CD4-positive, alpha-beta T cell treated with Interferon gamma for 1 hour (primary cell): ENCODE data around the gene PPM1L.

ENCODE experiments used
- DNase-seq: peaks from one replicate; pipeline ENCODE4 v3.0.0-alpha.2; 2020

Gene PPM1L

GRCh38 chr3:160768031-160768430, 12.0 kb downstream of the PPM1L start:
- no peak for DNase-seq

- DNase-seq = no peak
Measured at GRCh38 chr3:160768918-160769317, 12.9 kb downstream of the PPM1L start.

DNA sequence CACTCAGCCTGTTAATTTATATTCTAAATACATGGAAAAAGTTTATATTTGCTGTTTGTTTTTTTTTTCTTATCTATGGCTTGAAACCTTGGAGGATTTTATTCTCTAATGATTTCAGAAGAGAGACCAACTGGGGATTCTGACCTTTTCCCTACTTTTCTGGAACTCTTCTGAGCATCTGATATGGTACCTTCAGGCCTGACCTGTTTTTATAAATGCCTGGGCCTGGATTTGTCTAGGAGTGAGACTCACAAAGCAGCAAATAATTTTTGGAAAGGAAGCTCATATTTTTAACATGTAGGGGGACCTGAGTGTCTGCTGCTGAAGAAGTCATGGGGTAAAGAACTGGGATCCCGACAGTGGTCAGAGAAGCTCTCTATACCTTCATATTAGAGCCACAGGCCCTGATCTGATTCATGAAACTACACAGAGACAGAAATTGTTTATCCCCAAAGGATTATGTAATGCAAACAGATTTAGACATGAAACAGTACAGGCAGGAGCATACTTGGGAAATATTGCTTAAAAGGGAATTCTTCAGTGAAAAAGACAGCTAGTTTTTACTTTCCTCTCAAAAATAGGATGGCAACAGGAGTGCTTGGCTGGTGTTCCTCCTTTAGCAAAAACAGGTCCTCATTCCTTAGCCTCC, 15.9 kb downstream of the PPM1L start:
- DNase-seq = no peak

- no peak for DNase-seq
Measured at GRCh38 chr3:160773722-160774121, 17.7 kb downstream of the PPM1L start.

- DNase-seq = no peak
Measured at GRCh38 chr3:160774172-160774571, 18.1 kb downstream of the PPM1L start.

GRCh38 chr3:160778480-160778879, 22.4 kb downstream of the PPM1L start:
- no peak for DNase-seq

DNA sequence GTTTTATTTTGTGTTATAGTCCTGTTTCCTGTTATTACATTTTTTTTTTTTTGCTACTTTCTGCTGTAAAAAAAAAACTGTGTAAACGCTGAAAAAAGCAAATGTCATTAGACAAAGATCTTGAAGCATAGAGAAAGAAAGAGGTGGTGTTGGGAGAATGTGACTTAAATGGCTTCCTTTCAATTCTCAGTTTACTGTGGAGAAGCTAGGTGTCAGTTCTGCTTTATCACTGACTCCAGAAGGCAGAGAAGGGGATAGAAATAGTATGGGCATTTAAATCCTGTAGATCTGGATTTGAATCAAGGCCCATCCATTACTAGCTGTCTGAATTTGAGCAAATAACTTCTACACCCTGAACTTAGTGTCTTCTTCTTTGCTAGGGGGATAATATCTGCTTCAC, 23.0 kb downstream of the PPM1L start:
- no peak for DNase-seq

DNA sequence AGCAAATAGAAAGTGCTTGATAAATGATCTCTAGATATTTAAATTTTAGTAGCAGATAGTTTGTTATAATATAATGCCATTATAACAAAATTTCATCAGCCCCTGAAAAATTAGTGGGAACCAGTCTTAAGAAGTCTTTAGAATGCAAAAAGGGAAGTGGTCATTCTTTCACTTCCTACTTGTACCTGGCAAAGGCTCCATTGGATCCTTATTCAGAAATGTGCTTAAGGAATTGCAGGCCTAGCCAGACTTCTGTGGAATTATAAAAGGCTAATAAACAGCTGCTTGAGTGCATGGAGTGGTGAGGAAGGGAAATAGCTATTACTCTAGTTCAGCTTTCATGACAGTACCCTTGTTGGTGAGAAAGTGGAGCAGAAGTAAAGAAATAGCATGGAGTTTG, 24.2 kb downstream of the PPM1L start:
- DNase-seq = no peak

GRCh38 chr3:160781402-160781801, 25.4 kb downstream of the PPM1L start:
- DNase-seq = no peak

GRCh38 chr3:160781863-160782262, 25.8 kb downstream of the PPM1L start:
- DNase-seq = no peak

- DNase-seq = no peak
Measured at GRCh38 chr3:160784853-160785252, 28.8 kb downstream of the PPM1L start.

DNA sequence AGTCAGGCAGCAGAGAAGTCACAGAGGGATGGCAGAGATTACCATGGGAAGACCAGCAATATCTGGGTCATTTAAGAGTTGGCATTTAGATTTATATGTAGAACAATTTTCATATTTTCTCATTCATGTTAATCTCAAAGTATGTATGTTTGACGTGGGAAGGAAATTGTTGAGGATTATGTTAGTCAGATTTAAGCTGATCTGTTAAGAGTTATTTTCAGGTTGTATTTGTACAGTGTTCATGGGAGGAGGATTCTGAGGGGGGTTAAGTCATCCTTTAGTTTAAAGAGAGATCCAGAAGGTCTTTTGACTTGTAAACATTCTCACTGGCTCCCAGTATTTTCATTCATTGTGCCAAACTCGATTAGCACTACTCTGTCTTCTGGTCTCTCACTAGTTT, 34.7 kb downstream of the PPM1L start:
- DNase-seq = no peak

- no peak for DNase-seq
Measured at GRCh38 chr3:160792540-160792939, 36.5 kb downstream of the PPM1L start.

GRCh38 chr3:160793722-160794252, 37.8 kb downstream of the PPM1L start:
- no peak for DNase-seq

DNA sequence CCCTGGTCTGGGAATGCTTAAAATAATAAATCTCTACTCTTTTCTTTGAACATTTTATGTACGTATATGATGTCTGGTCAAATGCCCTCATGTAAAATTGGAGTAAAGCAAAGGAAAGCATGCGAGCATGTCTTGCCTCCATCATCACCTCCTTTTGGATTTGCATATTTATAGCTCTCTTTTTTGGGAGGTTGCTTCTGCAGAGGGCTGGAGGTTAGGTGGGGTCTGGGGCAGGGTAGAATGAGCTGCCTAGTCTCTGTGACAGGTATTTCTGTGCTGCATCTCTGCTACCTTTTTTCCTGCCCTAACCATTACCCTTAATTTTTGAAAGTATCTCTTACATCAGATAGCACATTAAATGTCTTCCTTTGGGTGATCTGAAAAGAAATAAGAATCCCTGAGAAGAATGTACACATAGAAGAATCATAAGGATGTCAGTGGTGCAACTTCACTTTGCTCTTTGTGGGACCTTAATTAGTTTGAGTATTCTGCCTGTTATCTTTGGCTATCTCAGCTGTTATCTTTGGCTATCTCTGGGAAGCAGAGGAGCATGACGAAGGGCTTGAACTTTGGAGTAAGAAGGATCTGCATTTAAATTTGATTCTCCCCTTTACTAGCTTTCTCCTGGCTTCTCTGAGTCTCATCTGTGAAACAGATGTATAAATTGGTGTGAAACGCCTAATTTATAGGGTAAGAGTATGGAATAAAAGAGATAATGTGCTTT, 40.2 kb downstream of the PPM1L start:
- no peak for DNase-seq

DNA sequence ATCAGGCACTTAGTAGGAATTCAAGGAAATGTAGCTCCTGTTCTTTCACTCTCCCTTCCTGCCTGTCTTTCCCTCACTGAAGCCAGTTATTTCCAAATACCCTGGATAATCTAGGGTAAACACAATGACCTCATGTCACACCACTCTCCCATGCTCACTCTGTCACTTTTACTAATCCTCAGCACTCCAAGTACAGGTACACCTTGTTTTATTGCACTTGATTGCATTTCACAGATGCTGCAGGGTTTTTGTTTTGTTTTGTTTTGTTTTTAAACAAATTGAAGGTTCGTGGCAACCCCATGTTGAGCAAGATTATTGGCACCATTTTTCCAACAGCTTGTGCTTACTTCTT, 40.8 kb downstream of the PPM1L start:
- DNase-seq = no peak

DNA sequence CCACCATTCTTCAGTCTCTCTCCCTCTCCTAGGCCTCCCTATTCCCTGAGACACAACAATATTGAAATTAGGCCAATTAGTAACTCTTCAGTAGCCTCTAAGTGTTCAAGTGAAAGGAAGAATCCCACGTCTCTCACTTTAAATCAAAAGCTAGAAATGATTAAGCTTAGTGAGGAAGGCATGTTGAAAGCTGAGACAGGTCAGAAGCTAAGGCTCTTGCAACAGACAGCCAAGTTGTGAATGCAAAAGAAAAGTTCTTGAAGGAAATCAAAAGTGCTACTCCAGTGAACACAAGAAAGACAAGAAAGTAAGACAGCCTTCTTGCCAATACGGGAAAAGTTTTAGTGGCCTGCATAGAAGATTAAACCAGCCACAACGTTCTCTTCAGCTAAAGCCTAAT, 41.3 kb downstream of the PPM1L start:
- no peak for DNase-seq

DNA sequence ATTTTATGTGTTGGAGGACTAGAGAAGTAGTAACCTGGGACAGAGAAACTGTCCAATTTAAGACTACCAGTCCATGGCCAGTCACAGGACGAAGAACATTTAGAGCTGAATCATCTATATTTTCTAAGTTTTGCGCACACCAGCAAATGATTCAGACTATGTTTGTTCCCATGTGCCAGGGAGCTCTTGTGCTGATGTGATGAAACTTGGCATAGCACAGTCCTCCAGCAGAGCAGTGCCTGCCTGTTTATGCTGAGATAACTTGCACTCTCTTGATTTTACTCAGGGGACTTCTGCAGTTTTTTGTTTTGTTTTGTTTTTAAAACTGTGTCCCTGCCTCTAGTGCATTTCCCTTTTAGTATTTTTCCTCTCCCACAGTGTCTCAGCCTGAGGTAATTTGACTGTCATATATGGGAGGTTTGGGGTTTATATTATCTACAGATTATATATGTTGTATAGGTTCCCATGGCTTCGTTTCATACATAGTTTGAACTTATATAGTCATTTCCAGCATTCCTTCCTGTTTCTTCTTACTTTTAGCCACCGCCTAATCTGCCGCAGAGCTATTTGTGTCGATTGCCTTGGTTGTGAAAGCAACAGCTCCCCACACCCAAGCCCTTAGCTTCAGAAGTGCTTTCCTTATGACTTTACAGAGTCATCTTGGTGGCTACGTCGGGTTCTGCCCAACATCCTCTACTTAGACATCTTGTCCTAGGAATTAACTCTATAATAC, 45.5 kb downstream of the PPM1L start:
- DNase-seq = peak; percentile 62

- no peak for DNase-seq
Measured at GRCh38 chr3:160804762-160805161, 48.7 kb downstream of the PPM1L start.

DNA sequence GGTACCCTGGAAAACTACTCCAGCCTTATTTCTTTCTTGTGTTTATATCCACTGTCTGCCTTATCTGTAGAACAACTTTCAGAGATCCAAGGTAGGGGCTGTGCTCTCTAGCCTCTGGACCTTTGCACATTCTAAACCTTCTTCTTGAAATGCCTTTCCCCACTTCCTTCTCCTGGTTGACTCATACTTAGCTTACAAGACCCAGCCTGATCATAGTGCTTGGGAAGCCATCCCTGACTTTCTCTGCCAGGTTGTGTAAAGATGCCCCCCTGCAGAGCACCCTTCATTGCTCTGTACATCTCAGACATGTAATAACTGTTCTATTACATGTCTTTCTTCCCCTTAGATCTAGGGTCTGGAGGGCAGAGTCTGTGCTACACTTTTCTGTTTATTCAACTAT, 50.1 kb downstream of the PPM1L start:
- no peak for DNase-seq

DNA sequence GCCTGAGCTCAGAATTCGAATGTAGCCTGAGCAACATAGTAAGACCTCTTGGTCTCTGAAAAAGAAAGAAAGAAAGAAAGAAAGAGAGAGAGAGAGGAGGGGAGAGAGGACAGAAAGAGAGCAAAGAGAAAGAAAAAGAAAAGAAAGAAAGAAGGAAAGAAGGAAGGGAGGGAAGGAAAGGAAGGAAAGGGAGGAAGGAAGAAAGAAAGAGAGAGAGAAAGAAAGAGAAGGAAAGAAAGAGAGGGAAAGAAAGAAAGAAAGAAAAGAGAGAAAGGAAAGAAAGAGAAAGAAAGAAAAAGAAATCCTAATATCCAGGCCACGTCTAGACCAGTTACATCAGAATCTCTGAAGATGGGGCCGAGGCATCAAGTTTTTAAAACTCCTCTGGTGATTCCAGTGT, 50.7 kb downstream of the PPM1L start:
- DNase-seq = no peak

DNA sequence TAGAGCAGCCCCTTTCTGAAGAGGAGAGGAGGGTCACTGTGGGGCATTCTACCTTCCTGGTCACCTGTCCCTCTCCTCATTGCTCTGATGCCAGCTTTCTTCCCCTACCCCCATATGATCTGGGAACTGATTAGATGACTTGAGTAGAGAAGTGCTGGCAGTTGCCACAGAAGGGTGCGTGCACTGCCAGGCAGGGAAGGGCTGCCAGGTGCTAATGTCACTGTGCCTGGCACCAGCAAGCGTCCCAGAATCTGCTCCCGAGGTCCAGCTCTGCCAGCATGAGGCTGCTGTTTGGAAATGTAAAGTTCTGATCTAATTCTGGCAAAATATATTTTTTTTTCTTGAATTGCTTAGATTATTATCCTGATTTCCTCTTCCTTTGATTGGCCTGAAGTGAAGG, 52.8 kb downstream of the PPM1L start:
- DNase-seq = no peak

DNA sequence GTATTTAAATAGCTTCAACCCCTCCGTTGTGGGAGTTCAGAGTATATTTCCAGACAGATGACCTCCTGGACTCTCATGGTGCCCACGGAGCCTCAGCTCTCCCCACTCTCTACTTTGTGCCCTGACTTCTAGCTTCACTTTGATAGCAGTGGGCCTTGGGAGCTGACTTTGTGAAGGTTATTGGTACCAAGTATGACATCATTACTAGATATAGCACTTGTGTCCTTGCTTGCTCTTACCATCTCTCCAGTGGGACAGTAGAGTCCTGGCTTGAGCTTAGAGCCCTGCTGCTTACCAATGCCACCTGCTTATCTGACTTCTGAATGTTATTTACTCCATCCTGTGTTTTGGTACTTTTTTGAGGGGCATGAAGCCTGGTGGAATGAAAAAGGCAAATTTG, 53.4 kb downstream of the PPM1L start:
- no peak for DNase-seq
